MCF 10A (cell line): ENCODE data around the gene TSC22D4. TPM values are rescaled to one million over a fixed set of nuclear protein-coding genes. Genes with fewer than 3 reads are reported as not detected.

ENCODE experiments used
- BruUV-seq: library from RNA; stranded (reverse); fragments of 400-500 nt; replicated peaks from 2 replicates; lab custom pipeline; 2021; lab: Mats Ljungman, UMichigan
- CTCF ChIA-PET: fragments of 300-600 bp; sonication (Branson Sonifier 250); formaldehyde crosslinking; extraction: SDS; loops from one replicate; lab custom pipeline; 2021; ENCODE audit warnings: antibody characterized with exemption, inconsistent platforms; lab: Yijun Ruan, JAX
- POLR2A ChIA-PET: fragments of 300-600, 350-650 bp; sonication (Branson Sonifier 250); formaldehyde crosslinking; extraction: SDS; loops from one replicate; lab custom pipeline; 2020; ENCODE audit warnings: antibody characterized with exemption, inconsistent platforms; lab: Yijun Ruan, JAX
- DNase-seq: peaks from one replicate; pipeline ENCODE4 v3.0.0-alpha.2; 2018; ENCODE audit not compliant: unreplicated experiment
- H3K27ac Mint-ChIP-seq: one replicate; pipeline ENCODE4 v1.8.0; 2022; ENCODE audit warnings: mild to moderate bottlenecking, low read depth, mixed read lengths; ENCODE audit not compliant: unreplicated experiment
- H3K27me3 Mint-ChIP-seq: one replicate; pipeline ENCODE4 v1.8.0; 2022; ENCODE audit warnings: mixed read lengths; ENCODE audit not compliant: insufficient read depth, unreplicated experiment
- H3K36me3 Mint-ChIP-seq: one replicate; pipeline ENCODE4 v1.8.0; 2022; ENCODE audit warnings: mild to moderate bottlenecking, moderate library complexity, mixed read lengths; ENCODE audit not compliant: insufficient read depth, unreplicated experiment
- H3K4me1 Mint-ChIP-seq: one replicate; pipeline ENCODE4 v1.8.0; 2022; ENCODE audit warnings: mixed read lengths; ENCODE audit not compliant: insufficient read depth, unreplicated experiment
- H3K4me3 Mint-ChIP-seq: one replicate; pipeline ENCODE4 v1.8.0; 2022; ENCODE audit warnings: mild to moderate bottlenecking, moderate library complexity, mixed read lengths; ENCODE audit not compliant: unreplicated experiment
- H3K9me3 Mint-ChIP-seq: one replicate; pipeline ENCODE4 v1.8.0; 2022; ENCODE audit warnings: mixed read lengths; ENCODE audit not compliant: unreplicated experiment
- CTCF ChIP-seq: fragments of 200-600 bp; IDR thresholded peaks from one replicate; pipeline ENCODE4 v1.8.0; 2022; ENCODE audit warnings: antibody characterized with exemption, mild to moderate bottlenecking; ENCODE audit not compliant: unreplicated experiment
- intact Hi-C: fragments of 100-400 bp; cut with micrococcal nuclease; formaldehyde crosslinking; loops from 2 replicates; pipeline ENCODE4 v1.14.1; 2022
- total RNA-seq: library from RNA; stranded (reverse); gene quantifications from 2 replicates; pipeline ENCODE4 v1.2.3, GENCODE V29; 2022

The TSC22D4 gene
- total RNA-seq, 1 experiment from 2014 or later: 36.0 TPM

DNA sequence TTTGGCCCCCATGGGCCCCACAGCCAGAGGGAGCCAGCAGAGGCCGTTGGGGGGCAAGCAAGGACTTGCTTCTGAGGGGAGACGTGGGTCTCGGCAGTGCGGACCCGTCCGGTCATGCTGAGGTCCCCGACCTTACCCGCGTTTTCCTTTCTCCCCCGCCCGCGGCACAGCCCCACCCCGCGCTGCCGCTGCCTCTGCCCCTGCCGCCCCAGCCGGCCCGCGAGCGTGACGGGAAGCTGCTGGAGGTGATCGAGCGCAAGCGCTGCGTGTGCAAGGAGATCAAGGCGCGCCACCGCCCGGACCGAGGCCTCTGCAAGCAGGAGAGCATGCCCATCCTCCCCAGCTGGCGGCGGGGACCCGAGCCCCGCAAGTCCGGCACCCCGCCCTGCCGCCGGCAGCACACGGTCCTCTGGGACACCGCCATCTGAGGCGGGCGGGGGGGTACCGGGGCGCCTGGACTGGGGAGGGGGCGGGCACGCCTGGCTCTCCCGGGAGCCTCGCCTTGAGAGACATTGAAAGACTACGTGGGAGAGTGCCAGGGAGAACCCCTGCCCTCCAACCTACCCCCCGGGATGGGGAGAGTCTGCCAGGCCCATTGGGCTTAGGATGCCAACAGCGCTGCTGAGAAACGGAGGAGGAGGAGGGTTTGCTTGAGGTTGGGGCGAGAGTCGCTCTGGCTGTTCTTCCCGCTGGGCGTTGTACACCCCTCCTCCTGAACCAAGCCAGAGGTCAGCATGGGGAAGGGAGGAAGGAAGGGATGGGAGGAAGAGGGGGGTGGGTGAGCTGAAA lies 14.7 kb upstream of the TSC22D4 start:
- Mint-ChIP-seq H3K4me1 (no peaks in the 10 kb centered on the region), H3K36me3 (peaks cover 6% of the 10 kb centered on the region), H3K27ac (no peak overlapping the region), H3K27me3 (no peaks in the 10 kb centered on the region), H3K9me3 (no peaks in the 10 kb centered on the region), H3K4me3 (no peak overlapping the region)
- BruUV-seq: no TSS peak
- DNase-seq: no peak
- TF ChIP-seq CTCF: no peak
- ChIA-PET CTCF (interaction anchor here (0.6 to 2.2 kb wide), 5 partner anchors 11 to 1132 kb away, joined by 3 to 7 read pairs (median 5); no protein-coding TSS in a partner anchor), POLR2A (no interaction called here)
- intact Hi-C loops: no loop called here

GRCh38 chr7:100492738-100493475 lies 13.9 kb upstream of the TSC22D4 start:
- ChIA-PET POLR2A (interaction anchor here (0.6 kb wide), 1 partner anchor 227 kb away, joined by 3 read pairs; no protein-coding TSS in a partner anchor), CTCF (interaction anchor here (0.6 to 1.5 kb wide), 5 partner anchors 10 to 1131 kb away, joined by 3 to 5 read pairs (median 4); no protein-coding TSS in a partner anchor)
- H3K9me3 Mint-ChIP-seq: no peaks in the 10 kb centered on the region
- no TSS peak for BruUV-seq
- H3K27ac Mint-ChIP-seq: no peak overlapping the region
- no peak overlapping the region for H3K4me3 Mint-ChIP-seq
- no peaks in the 10 kb centered on the region for H3K4me1 Mint-ChIP-seq
- DNase-seq: no peak
- H3K36me3 Mint-ChIP-seq: peaks cover 6% of the 10 kb centered on the region
- intact Hi-C loops: no loop called here
- no peak for TF ChIP-seq CTCF
- H3K27me3 Mint-ChIP-seq: no peaks in the 10 kb centered on the region

- Mint-ChIP-seq H3K27ac (no peak overlapping the region), H3K9me3 (no peaks in the 10 kb centered on the region), H3K36me3 (peaks cover 6% of the 10 kb centered on the region), H3K4me1 (no peaks in the 10 kb centered on the region), H3K4me3 (no peak overlapping the region), H3K27me3 (no peaks in the 10 kb centered on the region)
- TF ChIP-seq CTCF: no peak
- no peak for DNase-seq
- POLR2A ChIA-PET: no interaction called here
- intact Hi-C loops: no loop called here
- BruUV-seq: no TSS peak
- CTCF ChIA-PET: interaction anchor here (1.0 to 1.5 kb wide), 2 partner anchors 11 to 68 kb away, joined by 3 to 5 read pairs; no protein-coding TSS in a partner anchor
These were observed 12.2 kb upstream of the TSC22D4 start for GRCh38 chr7:100491192-100491578.
